ENCODE measurements around the gene MAP4. TPM values are rescaled to one million over a fixed set of nuclear protein-coding genes. Genes with fewer than 3 reads are reported as not detected.

MAP4 gene
- total and polyA plus RNA-seq, 11 donors, result 206 to 1,422 (median 771) TPM

DNA sequence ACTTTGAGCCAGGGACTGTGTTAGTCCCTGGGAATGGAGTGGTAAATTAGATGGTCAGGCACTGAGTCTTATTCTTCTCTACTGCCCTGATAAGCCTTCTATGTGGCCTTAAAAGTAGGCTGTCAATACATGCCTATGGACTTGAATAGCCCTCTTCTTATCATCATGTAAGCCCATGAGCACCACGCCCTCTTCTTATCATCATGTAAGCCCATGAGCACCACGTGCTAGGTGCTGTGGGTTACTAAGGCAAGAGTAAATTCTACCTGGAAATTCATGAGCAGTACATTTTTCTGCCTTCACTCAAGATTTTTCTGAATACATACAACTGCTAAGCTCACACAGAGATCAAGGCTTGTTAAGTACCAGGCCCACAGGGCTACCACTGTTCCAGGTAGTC lies 144.8 kb downstream of the MAP4 start:
- no peaks in the 10 kb centered on the region for H3K9me3 ChIP-seq
- ATAC-seq, result peak in 1 of 4 donors; percentile 19
- TF ChIP-seq, protein P1, sequence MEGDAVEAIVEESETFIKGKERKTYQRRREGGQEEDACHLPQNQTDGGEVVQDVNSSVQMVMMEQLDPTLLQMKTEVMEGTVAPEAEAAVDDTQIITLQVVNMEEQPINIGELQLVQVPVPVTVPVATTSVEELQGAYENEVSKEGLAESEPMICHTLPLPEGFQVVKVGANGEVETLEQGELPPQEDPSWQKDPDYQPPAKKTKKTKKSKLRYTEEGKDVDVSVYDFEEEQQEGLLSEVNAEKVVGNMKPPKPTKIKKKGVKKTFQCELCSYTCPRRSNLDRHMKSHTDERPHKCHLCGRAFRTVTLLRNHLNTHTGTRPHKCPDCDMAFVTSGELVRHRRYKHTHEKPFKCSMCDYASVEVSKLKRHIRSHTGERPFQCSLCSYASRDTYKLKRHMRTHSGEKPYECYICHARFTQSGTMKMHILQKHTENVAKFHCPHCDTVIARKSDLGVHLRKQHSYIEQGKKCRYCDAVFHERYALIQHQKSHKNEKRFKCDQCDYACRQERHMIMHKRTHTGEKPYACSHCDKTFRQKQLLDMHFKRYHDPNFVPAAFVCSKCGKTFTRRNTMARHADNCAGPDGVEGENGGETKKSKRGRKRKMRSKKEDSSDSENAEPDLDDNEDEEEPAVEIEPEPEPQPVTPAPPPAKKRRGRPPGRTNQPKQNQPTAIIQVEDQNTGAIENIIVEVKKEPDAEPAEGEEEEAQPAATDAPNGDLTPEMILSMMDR (IDR thresholded peaks at IDR 0.05), result no peak
- no peak for TF ChIP-seq POLR2A (IDR thresholded peaks at IDR 0.05)
- DNase-seq, result no peak
- peaks cover 0 to 98% (median 94%) of the 10 kb centered on the region in 9 donors for H3K36me3 ChIP-seq
- 44 to 57% (median 53%) methylated on average over 2 of the region's 2 CpGs for WGBS, 4 donors
- H3K4me1 ChIP-seq, result peaks cover 0 to 39% (median 10%) of the 10 kb centered on the region in 12 donors
- H3K27me3 ChIP-seq, result no peaks in the 10 kb centered on the region
- no peak overlapping the region for H3K27ac ChIP-seq
- no peak overlapping the region for H3K4me3 ChIP-seq
- intact Hi-C loops (cut with DNase I), result no loop called here

DNA sequence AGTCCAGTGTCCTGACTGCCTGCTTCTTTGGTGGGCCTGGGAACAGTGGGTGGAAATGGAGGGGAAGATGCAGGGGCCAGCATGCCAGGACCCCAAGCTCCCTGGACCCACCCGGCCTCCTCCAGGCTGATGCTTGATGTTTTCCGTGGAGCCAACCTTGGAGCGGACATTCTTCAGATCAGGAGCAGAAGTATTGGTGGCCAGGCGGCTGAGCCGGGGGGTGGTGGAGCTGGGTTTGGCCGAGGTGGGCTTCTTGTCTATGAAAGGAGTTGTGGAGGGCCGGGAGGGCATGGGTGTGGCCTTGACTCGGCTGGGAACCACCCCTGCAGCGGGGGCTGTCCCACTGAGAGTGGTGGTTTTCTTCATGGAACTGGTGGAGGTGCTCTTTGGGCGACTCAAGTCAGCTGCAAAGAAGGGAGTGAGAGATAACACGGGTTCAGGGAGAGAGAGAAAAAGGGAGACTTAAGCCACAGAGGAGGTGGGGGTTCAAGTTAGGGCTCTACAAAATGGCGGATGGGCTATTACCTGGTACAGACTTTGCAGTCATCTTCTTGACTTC lies 145.4 kb downstream of the MAP4 start:
- TF ChIP-seq, protein P1 (IDR thresholded peaks at IDR 0.05), result no peak
- no peak for TF ChIP-seq POLR2A (IDR thresholded peaks at IDR 0.05)
- Histone ChIP-seq H3K4me3 (no peak overlapping the region), H3K27me3 (no peaks in the 10 kb centered on the region), H3K4me1 (peaks cover 0 to 35% (median 9%) of the 10 kb centered on the region in 12 donors), H3K36me3 (peaks cover 0 to 98% (median 94%) of the 10 kb centered on the region in 9 donors), H3K9me3 (no peaks in the 10 kb centered on the region), H3K27ac (no peak overlapping the region)
- DNase-seq, result no peak
- WGBS, 4 donors, result 93 to 95% (median 94%) methylated on average over 12 of the region's 12 CpGs
- intact Hi-C loops (cut with DNase I), result no loop called here
- ATAC-seq, result no peak

DNA sequence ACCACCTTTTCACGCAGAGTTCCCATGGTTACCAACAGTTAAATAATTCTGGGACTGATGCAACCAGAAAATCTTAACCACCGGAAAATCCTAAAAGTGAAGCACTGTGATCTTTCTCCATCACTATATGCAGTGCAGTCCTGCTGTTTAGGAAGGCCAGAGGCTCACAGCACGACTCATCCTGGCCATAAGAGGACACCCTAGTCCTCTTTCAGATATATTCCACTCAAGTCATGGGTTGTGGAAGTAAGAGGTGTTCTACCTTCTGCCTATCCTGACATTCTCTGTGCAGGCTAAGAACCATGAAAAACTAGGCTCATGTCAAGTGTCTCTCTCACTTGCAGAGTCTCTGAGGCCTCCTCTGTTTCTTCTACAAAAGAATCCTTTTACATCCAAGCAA lies 146.1 kb downstream of the MAP4 start:
- Histone ChIP-seq H3K36me3 (peaks cover 0 to 98% (median 94%) of the 10 kb centered on the region in 9 donors), H3K27me3 (no peaks in the 10 kb centered on the region), H3K4me3 (no peak overlapping the region), H3K4me1 (peaks cover 0 to 29% (median 6%) of the 10 kb centered on the region in 12 donors), H3K27ac (no peak overlapping the region), H3K9me3 (no peaks in the 10 kb centered on the region)
- intact Hi-C loops (cut with DNase I), result no loop called here
- DNase-seq, result no peak
- TF ChIP-seq, protein P1 (IDR thresholded peaks at IDR 0.05), result no peak
- TF ChIP-seq POLR2A (IDR thresholded peaks at IDR 0.05), result no peak
- WGBS, 4 donors, result 87 to 95% (median 93%) methylated on average over 3 of the region's 3 CpGs
- ATAC-seq, result no peak

DNA sequence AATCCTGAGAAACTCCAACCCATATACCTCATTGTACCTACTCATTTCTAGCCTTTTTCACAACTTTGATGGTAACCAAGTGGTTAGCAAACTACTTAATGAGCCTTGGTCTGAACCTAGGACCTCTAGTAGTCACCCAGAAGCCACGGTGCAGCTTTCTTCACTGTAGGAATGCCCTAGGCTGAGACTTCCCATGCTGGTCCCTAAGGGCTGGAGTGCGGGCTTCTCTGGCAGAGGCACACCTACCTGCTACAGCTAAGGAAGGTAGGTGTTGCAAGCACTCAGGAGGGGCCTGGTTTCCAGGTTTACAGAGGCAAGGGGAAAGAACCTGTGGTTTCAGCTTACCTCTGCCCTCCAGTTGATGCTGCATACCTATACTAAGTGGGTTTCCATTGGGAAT lies 147.9 kb downstream of the MAP4 start:
- Histone ChIP-seq H3K4me3 (no peak overlapping the region), H3K36me3 (peaks cover 0 to 98% (median 98%) of the 10 kb centered on the region in 9 donors), H3K9me3 (no peaks in the 10 kb centered on the region), H3K4me1 (peaks cover 0 to 18% (median 2%) of the 10 kb centered on the region in 12 donors), H3K27ac (no peak overlapping the region), H3K27me3 (no peaks in the 10 kb centered on the region)
- TF ChIP-seq, protein P1 (IDR thresholded peaks at IDR 0.05), result no peak
- TF ChIP-seq POLR2A (IDR thresholded peaks at IDR 0.05), result no peak
- intact Hi-C loops (cut with DNase I), result no loop called here
- WGBS, 4 donors, result 85 to 99% (median 94%) methylated on average over 2 of the region's 2 CpGs
- no peak for DNase-seq
- no peak for ATAC-seq

Measured in heart left ventricle (tissue), 16 donors.